Heart left ventricle (tissue), 16 donors: ENCODE measurements around the gene DSE. TPM values are rescaled to one million over a fixed set of nuclear protein-coding genes. Genes with fewer than 3 reads are reported as not detected.

Source experiments
- ATAC-seq, 4 donors: fragments of 200-7000 bp; cut with Tn5 transposase; one replicate each; pipeline ENCODE4 v1.9.1; 2020 to 2022; ENCODE audit warnings: moderate library complexity in 4 of 4, mild to moderate bottlenecking in 3 of 4, moderate number of reproducible peaks in 1 of 4
- DNase-seq, 5 donors: peaks; one replicate each; pipeline ENCODE4 v3.0.0-alpha.2; 2020
- H3K27ac ChIP-seq, 12 donors: fragments of 200-600 bp; sonication (generic) in 4 of 12; one replicate each; pipeline versions ENCODE4 v1.5.0 to v1.8.0; 2016 to 2022; ENCODE audit warnings: mild to moderate bottlenecking in 2 of 12
- H3K27me3 ChIP-seq, 9 donors: fragments of 200-600 bp; sonication (generic) in 2 of 9; one replicate each; pipeline versions ENCODE4 v1.5.1 to v1.8.0; 2016 to 2022; ENCODE audit warnings: mild to moderate bottlenecking in 3 of 9
- H3K36me3 ChIP-seq, 9 donors: fragments of 200-600 bp; sonication (generic) in 2 of 9; one replicate each; pipeline versions ENCODE4 v1.5.0 to v1.8.0; 2018 to 2022; ENCODE audit warnings: mild to moderate bottlenecking in 2 of 9
- H3K4me1 ChIP-seq, 12 donors: fragments of 200-600 bp; sonication (generic) in 4 of 12; one replicate each; pipeline versions ENCODE4 v1.5.0 to v1.8.0; 2016 to 2022; ENCODE audit warnings: mild to moderate bottlenecking in 3 of 12
- H3K4me3 ChIP-seq, 12 donors: fragments of 200-600 bp; sonication (generic) in 4 of 12; one replicate each; pipeline versions ENCODE4 v1.5.0 to v1.8.0; 2017 to 2022; ENCODE audit warnings: mild to moderate bottlenecking in 9 of 12, moderate library complexity in 4 of 12
- H3K9me3 ChIP-seq, 12 donors: fragments of 200-600 bp; sonication (generic) in 4 of 12; one replicate each; pipeline versions ENCODE4 v1.5.0 to v1.8.0; 2016 to 2022; ENCODE audit warnings: mild to moderate bottlenecking in 1 of 12
- CTCF ChIP-seq, 12 donors: fragments of 200-600 bp; sonication (generic) in 4 of 12; IDR thresholded peaks; one replicate each; pipeline versions ENCODE4 v1.5.0 to v1.8.0; 2018 to 2022; ENCODE audit warnings: antibody characterized with exemption in 12 of 12, mild to moderate bottlenecking in 5 of 12
- POLR2A ChIP-seq, 2 donors: fragments of 450-650 bp; IDR thresholded peaks; one replicate each; pipeline ENCODE4 v1.6.1; 2017; ENCODE audit warnings: antibody characterized with exemption in 2 of 2, mild to moderate bottlenecking in 2 of 2, moderate library complexity in 2 of 2
- WGBS, 4 donors: extraction: QIAGEN DNeasy Blood & Tissue Kit in 2 of 4; methylation state at CpG; one replicate each; pipeline versions ENCODE4 v1.1.5 to v1.1.7; 2013 to 2018; 5-methylcytosine and 5-hydroxymethylcytosine counted together
- intact Hi-C, 10 donors: fragments of 100-400 bp; cut with DNase I; formaldehyde crosslinking; loops; one replicate each; pipeline versions ENCODE4 v1.11.1 to v1.14.2; 2022
- polyA plus RNA-seq, 2 donors: library from polyadenylated mRNA; stranded (reverse); fragments of 200-250 nt; gene quantifications; one replicate each; pipeline ENCODE4 v1.2.3, GENCODE V29; 2013
- total RNA-seq, 9 donors: library from RNA; depleted of rRNA in 2 of 9; stranded (reverse); fragments of >200 nt in 2 of 9; fragmentation: NEBNext Ultra II Directional in 3 of 9; extraction: Animal tissue kit (Norgen Biotek cat#: 25700) in 3 of 9; gene quantifications; one replicate each; pipeline versions ENCODE4 v1.1.0 to v1.2.4, GENCODE V29; 2016 to 2023
- donor health status: ischemic (EF 13 %, LVEDD 7.1; RV severe dilation, severe dysfunction).
- donor health status: healthy with polysubstance abuse.
- donor health status: DM: no; HTN: yes; CAD: no.
- donor health status: DM: no; HTN: no; CAD: no.
- donor health status: ischemic (EF 25% LVEDD 6.9; RV normal size, moderate dysfunction).
- donor health status: ischemic (EF 25% LVEDD 5.7; RV mildly dilated, moderate dysfunction).
- donor health status: healthy.
- donor health status: DM: yes; HTN: yes; CAD: no.
- donor health status: ischemic (EF 35%, LVEDD 5.7; RV mildly dilated, moderate dysfunction).
- donor health status: nonischemic (EF 11% LVEDD 7.7; RV severe dilation, severe dysfunction).
- donor health status: DM: yes; HTN: yes; CAD: no.
- donor health status: PGD.
- donor health status: ischemic (EF 29% LVEDD 5.4; RV normal size, mild dysfunction).
- donor health status: nonischemic (EF 23%, LVEDD 6.1; RV moderate dilation, normal function).

DSE gene
- total and polyA plus RNA-seq, 11 donors, result 3.2 to 37.3 (median 11.1) TPM

- H3K27me3 ChIP-seq, result peaks cover 0 to 9% (median 0%) of the 10 kb centered on the region in 9 donors
- no peak for ATAC-seq
- no peaks in the 10 kb centered on the region for H3K36me3 ChIP-seq
- no peaks in the 10 kb centered on the region for H3K9me3 ChIP-seq
- DNase-seq, result no peak
- no peak overlapping the region for H3K27ac ChIP-seq
- WGBS, 4 donors, result 86 to 88% (median 87%) methylated on average over 4 of the region's 4 CpGs
- intact Hi-C loops, result loop anchor here in 2 of 10 donors (10.0 kb wide), 2 partner anchors 155 to 175 kb away; no protein-coding TSS in a partner anchor
- no peak overlapping the region for H3K4me3 ChIP-seq
- peaks cover 0 to 46% (median 0%) of the 10 kb centered on the region in 12 donors for H3K4me1 ChIP-seq
- TF ChIP-seq POLR2A (IDR thresholded peaks at IDR 0.05) (no peak), CTCF (IDR thresholded peaks at IDR 0.05) (no peak)
Observed at GRCh38 chr6:116459927-116460326, 89.2 kb downstream of the DSE start.

DNA sequence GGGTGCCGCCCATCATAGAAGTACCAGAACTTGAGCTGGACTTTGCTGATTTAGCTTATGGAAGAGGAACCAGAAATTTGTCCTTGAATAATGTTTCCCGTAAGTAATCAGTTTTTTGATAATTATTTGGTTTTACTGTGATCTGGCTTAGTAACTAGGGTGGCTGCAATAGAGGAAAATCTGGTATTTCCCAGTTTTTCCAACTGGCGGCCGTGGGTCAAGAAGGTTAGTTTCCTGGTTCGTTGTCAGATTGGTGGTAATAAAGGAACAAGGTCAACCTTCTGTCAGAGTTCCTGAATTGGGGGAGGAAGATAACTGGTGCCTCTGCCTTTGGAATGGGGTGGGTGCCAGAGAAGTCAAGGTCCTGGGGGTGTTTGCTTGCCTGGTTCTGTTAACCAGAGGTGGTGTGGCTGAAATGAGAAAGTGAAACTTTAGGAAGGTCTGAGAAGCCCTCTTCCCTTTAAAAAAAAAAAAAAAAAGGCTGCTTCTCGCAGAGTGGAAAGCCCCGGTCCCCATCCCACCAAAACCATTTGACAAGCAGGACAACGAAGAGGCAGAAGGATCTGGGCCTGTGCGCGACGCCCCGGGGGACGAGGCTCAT, 90.7 kb downstream of the DSE start, which contains the start of gene CALHM6:
TSS of gene CALHM6 (plus strand) at position 45 of the 601 bp plus-strand sequence. CDS start at position 600, 555 bp downstream.
- H3K9me3 ChIP-seq, result no peaks in the 10 kb centered on the region
- H3K36me3 ChIP-seq, result no peaks in the 10 kb centered on the region
- peak within 1 kb of the TSS; percentile 22 to 67 (median 53) for H3K4me3 ChIP-seq
- ATAC-seq (peak in 1 of 4 donors; percentile 30), DNase-seq (no peak)
- peak within 1 kb of the TSS in 5 of 12 donors; percentile 4 to 92 (median 6) for H3K27ac ChIP-seq
- H3K4me1 ChIP-seq, result peaks cover 0 to 41% (median under 1%) of the 10 kb centered on the region in 12 donors
- TF ChIP-seq CTCF (IDR thresholded peaks at IDR 0.05) (no peak), POLR2A (IDR thresholded peaks at IDR 0.05) (no peak)
- WGBS, 4 donors, result 47 to 61% (median 53%) methylated on average over 13 of the region's 13 CpGs
- H3K27me3 ChIP-seq, result peaks cover 0 to 9% (median 0%) of the 10 kb centered on the region in 9 donors
- intact Hi-C loops, result no loop called here

- intact Hi-C loops, result no loop called here
- H3K4me3 ChIP-seq, result peak overlapping the region; percentile 22 to 67 (median 53)
- H3K27me3 ChIP-seq, result peaks cover 0 to 9% (median 0%) of the 10 kb centered on the region in 9 donors
- no peaks in the 10 kb centered on the region for H3K9me3 ChIP-seq
- TF ChIP-seq CTCF (IDR thresholded peaks at IDR 0.05) (peak in 1 of 12 donors; percentile 9), POLR2A (IDR thresholded peaks at IDR 0.05) (no peak)
- H3K4me1 ChIP-seq, result peaks cover 0 to 35% (median 1%) of the 10 kb centered on the region in 12 donors
- peak; percentile 32 to 77 (median 56) for DNase-seq
- H3K36me3 ChIP-seq, result no peaks in the 10 kb centered on the region
- ATAC-seq, result peak in 3 of 4 donors; percentile 75 to 87 (median 79)
- peak overlapping the region in 5 of 12 donors; percentile 4 to 92 (median 6) for H3K27ac ChIP-seq
- WGBS, 4 donors, result 10 to 32% (median 14%) methylated on average over 35 to 84 of the region's 84 CpGs
Observed at GRCh38 chr6:116461932-116462885, 91.5 kb downstream of the DSE start.
